K562 (cell line): ENCODE results near the gene C20orf96. TPM values are rescaled to one million over a fixed set of nuclear protein-coding genes. Genes with fewer than 3 reads are reported as not detected.

Experiments used
- EZH2 ChIP-seq: IDR thresholded peaks from 2 replicates; pipeline ENCODE4 v1.6.1; 2012; ENCODE audit warnings: low read depth, mild to moderate bottlenecking, inconsistent platforms, low read length, borderline replicate concordance
- HCFC1 ChIP-seq: IDR thresholded peaks from 2 replicates; pipeline ENCODE4 v1.6.1; 2012; ENCODE audit warnings: low read depth, low read length, improper control_type of control experiment
- MCM3 ChIP-seq: fragments of 450-650 bp; IDR thresholded peaks from 2 replicates; pipeline ENCODE4 v1.6.1; 2016
- NBN ChIP-seq: fragments of 450-650 bp; IDR thresholded peaks from 2 replicates; pipeline ENCODE4 v1.6.1; 2016; ENCODE audit warnings: low read depth, mild to moderate bottlenecking
- RBM25 ChIP-seq: fragments of 200-400 bp; formaldehyde crosslinking; IDR thresholded peaks from 2 replicates; pipeline ENCODE4 v1.6.1; 2018; ENCODE audit warnings: low read length, low read depth, moderate library complexity; ENCODE audit not compliant: severe bottlenecking
- TARDBP ChIP-seq: fragments of 450-650 bp; IDR thresholded peaks from 2 replicates; pipeline ENCODE4 v1.6.1; 2016
- U2AF1 ChIP-seq: fragments of 200-400 bp; formaldehyde crosslinking; optimal IDR thresholded peaks from 2 replicates; pipeline ENCODE3; 2017; ENCODE audit warnings: mild to moderate bottlenecking, low read depth, low read length, moderate library complexity
- ZEB2 ChIP-seq: fragments of 450-650 bp; IDR thresholded peaks from 2 replicates; pipeline ENCODE4 v1.6.1; 2016
- ZNF146 ChIP-seq: IDR thresholded peaks from one replicate; pipeline ENCODE4 v1.6.1; 2018; ENCODE audit warnings: missing compliant biosample characterization; ENCODE audit not compliant: unreplicated experiment
- ZNF184 ChIP-seq: sonication (generic); formaldehyde crosslinking; IDR thresholded peaks from 2 replicates; pipeline ENCODE4 v1.5.0; 2020; ENCODE audit warnings: missing genetic modification reagents
- ZNF197 ChIP-seq: fragments of 200-800 bp; sonication (Bioruptor generic); IDR thresholded peaks from 2 replicates; pipeline ENCODE4 v1.6.1; 2016; ENCODE audit warnings: low read depth, missing genetic modification characterization, missing compliant biosample characterization
- ZNF507 ChIP-seq: conservative IDR thresholded peaks from 2 replicates; pipeline ENCODE4 v1.6.1; 2017; ENCODE audit warnings: missing genetic modification characterization, missing compliant biosample characterization
- ZNF644 ChIP-seq: fragments of 200-800 bp; sonication (Bioruptor generic); IDR thresholded peaks from 2 replicates; pipeline ENCODE4 v1.6.1; 2016; ENCODE audit warnings: low read depth, missing genetic modification characterization, missing compliant biosample characterization
- polyA plus RNA-seq, 8 experiments: library from polyadenylated mRNA; depleted of rRNA in 4 of 8; stranded (reverse) in 5 of 8; unstranded in 3 of 8; fragments of >200 nt; fragmentation: Nextera tagmentation in 2 of 8; fragmentation: Illumina TruSeq in 1 of 8; extraction: Ambion mirVana in 2 of 8; extraction: Trizol in 1 of 8; gene quantifications; 2 replicates each; pipeline versions ENCODE4 v1.2.1 to v1.2.3, GENCODE V29; 2011 to 2014; ENCODE audit warnings: inconsistent platforms in 1 of 8, missing spikeins in 1 of 8
- total RNA-seq, 7 experiments: library from RNA; depleted of rRNA in 6 of 7; stranded (reverse); fragments of >200 nt in 6 of 7; fragmentation: Illumina TruSeq in 2 of 7; extraction: Trizol in 2 of 7; gene quantifications; 2 replicates each; pipeline versions ENCODE4 v1.2.1 to v1.2.3, GENCODE V29; 2011 to 2021; ENCODE audit warnings: low replicate concordance in 1 of 7
- TF ChIP-seq, protein P1 (sequence below): fragments of 450-650 bp; IDR thresholded peaks from 2 replicates; pipeline ENCODE4 v1.6.1; 2017; ENCODE audit warnings: antibody characterized with exemption, mild to moderate bottlenecking
- TF ChIP-seq, protein P2 (sequence below): IDR thresholded peaks from 2 replicates; pipeline ENCODE4 v1.6.1; 2011; ENCODE audit not compliant: insufficient read length; ENCODE audit errors: extremely low read depth
- TF ChIP-seq, protein P3 (sequence below): sonication (generic); formaldehyde crosslinking; IDR thresholded peaks from 2 replicates; pipeline ENCODE4 v1.8.0; 2023; ENCODE audit warnings: missing genetic modification reagents, mild to moderate bottlenecking, borderline replicate concordance

The C20orf96 gene
- total and polyA plus RNA-seq, 9 of the 15 experiments (the other 6 are each of a cell fraction or from before 2014, with no cell fraction given), result 1.7 to 11.7 (median 4.2) TPM

DNA sequence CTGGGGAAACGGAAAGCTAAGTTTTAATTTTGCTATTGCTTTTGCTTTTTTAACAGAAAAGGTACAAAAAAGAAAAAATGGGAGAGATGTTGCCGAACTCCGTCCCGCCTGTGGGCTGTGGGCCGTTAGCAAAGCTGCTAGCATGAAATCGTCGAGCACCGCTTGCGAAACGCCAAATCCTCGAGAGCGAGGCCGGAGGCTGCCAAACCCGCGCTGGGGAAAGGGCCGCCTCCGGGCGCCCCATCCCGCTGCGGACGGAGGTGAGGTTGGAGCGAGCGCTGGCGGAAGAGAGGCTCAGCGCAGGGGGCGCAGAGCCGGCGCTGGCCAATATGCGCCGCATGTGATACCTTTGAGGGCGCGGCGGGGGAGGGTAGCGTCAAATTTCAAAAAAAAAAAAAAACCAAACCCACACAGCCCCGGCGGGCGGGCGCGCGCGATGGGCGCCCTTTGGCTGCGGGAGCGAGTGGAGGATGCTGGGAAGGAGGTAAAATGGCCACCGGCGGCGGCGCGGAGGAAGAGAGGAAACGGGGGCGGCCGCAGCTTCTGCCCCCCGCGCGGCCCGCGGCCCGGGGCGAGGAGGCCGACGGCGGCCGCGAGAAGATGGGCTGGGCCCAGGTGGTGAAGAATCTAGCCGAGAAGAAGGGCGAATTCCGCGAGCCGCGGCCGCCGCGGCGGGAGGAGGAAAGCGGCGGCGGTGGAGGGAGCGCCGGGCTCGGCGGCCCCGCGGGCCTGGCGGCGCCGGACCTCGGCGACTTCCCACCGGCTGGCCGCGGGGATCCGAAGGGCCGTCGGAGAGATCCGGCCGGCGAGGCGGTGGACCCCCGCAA, 6.8 kb upstream of the C20orf96 start, which contains the start of gene ZCCHC3 (continued):
- TF ChIP-seq, protein P1, sequence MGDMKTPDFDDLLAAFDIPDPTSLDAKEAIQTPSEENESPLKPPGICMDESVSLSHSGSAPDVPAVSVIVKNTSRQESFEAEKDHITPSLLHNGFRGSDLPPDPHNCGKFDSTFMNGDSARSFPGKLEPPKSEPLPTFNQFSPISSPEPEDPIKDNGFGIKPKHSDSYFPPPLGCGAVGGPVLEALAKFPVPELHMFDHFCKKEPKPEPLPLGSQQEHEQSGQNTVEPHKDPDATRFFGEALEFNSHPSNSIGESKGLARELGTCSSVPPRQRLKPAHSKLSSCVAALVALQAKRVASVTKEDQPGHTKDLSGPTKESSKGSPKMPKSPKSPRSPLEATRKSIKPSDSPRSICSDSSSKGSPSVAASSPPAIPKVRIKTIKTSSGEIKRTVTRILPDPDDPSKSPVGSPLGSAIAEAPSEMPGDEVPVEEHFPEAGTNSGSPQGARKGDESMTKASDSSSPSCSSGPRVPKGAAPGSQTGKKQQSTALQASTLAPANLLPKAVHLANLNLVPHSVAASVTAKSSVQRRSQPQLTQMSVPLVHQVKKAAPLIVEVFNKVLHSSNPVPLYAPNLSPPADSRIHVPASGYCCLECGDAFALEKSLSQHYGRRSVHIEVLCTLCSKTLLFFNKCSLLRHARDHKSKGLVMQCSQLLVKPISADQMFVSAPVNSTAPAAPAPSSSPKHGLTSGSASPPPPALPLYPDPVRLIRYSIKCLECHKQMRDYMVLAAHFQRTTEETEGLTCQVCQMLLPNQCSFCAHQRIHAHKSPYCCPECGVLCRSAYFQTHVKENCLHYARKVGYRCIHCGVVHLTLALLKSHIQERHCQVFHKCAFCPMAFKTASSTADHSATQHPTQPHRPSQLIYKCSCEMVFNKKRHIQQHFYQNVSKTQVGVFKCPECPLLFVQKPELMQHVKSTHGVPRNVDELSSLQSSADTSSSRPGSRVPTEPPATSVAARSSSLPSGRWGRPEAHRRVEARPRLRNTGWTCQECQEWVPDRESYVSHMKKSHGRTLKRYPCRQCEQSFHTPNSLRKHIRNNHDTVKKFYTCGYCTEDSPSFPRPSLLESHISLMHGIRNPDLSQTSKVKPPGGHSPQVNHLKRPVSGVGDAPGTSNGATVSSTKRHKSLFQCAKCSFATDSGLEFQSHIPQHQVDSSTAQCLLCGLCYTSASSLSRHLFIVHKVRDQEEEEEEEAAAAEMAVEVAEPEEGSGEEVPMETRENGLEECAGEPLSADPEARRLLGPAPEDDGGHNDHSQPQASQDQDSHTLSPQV, result peak; percentile 74
- TF ChIP-seq RBM25 (peak; percentile 9), TARDBP (no peak), MCM3 (no peak), EZH2 (no peak), ZNF146 (CRISPR knock-in tag) (no peak), ZNF197 (CRISPR knock-in tag) (peak; percentile 32; the same call in 1 of the 2 replicates), HCFC1 (peak; percentile 68), NBN (peak; percentile 74; the same call in 1 of the 2 replicates), ZNF184 (CRISPR knock-in tag) (no peak), ZNF644 (tag) (no peak), ZEB2 (peak; percentile 58; the same call in 1 of the 2 replicates), ZNF507 (tag) (no peak), U2AF1 (peak; percentile 73)
- TF ChIP-seq, protein P2, sequence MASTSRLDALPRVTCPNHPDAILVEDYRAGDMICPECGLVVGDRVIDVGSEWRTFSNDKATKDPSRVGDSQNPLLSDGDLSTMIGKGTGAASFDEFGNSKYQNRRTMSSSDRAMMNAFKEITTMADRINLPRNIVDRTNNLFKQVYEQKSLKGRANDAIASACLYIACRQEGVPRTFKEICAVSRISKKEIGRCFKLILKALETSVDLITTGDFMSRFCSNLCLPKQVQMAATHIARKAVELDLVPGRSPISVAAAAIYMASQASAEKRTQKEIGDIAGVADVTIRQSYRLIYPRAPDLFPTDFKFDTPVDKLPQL, result no peak
- TF ChIP-seq, protein P3, sequence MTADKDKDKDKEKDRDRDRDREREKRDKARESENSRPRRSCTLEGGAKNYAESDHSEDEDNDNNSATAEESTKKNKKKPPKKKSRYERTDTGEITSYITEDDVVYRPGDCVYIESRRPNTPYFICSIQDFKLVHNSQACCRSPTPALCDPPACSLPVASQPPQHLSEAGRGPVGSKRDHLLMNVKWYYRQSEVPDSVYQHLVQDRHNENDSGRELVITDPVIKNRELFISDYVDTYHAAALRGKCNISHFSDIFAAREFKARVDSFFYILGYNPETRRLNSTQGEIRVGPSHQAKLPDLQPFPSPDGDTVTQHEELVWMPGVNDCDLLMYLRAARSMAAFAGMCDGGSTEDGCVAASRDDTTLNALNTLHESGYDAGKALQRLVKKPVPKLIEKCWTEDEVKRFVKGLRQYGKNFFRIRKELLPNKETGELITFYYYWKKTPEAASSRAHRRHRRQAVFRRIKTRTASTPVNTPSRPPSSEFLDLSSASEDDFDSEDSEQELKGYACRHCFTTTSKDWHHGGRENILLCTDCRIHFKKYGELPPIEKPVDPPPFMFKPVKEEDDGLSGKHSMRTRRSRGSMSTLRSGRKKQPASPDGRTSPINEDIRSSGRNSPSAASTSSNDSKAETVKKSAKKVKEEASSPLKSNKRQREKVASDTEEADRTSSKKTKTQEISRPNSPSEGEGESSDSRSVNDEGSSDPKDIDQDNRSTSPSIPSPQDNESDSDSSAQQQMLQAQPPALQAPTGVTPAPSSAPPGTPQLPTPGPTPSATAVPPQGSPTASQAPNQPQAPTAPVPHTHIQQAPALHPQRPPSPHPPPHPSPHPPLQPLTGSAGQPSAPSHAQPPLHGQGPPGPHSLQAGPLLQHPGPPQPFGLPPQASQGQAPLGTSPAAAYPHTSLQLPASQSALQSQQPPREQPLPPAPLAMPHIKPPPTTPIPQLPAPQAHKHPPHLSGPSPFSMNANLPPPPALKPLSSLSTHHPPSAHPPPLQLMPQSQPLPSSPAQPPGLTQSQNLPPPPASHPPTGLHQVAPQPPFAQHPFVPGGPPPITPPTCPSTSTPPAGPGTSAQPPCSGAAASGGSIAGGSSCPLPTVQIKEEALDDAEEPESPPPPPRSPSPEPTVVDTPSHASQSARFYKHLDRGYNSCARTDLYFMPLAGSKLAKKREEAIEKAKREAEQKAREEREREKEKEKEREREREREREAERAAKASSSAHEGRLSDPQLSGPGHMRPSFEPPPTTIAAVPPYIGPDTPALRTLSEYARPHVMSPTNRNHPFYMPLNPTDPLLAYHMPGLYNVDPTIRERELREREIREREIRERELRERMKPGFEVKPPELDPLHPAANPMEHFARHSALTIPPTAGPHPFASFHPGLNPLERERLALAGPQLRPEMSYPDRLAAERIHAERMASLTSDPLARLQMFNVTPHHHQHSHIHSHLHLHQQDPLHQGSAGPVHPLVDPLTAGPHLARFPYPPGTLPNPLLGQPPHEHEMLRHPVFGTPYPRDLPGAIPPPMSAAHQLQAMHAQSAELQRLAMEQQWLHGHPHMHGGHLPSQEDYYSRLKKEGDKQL (CRISPR knock-in tag), result no peak
